ENCODE results near the gene KRTAP12-3.

GRCh38 chr21:44702111-44702972, 44.6 kb downstream of the KRTAP12-3 start:
- no peak for TF ChIP-seq CTCF (conservative IDR thresholded peaks at IDR 0.05; ENCODE audit: low read length)
- no peak for TF ChIP-seq EZH2phosphoT487 (IDR thresholded peaks at IDR 0.05; ENCODE audit: borderline replicate concordance, low read depth, low read length)

All from OCI-LY7 (cell line).